GM18861 (cell line): ENCODE data around the gene MLLT3.
A peak's percentile ranks its signal among the peaks of the same experiment; 100 is the strongest.
"Not testable (repeated sequence)": the region's sequence is repeated elsewhere in the genome, so short reads cannot be mapped to it uniquely, and the experiment has no call there.

Experiments
- ATAC-seq: cut with Tn5 transposase; IDR thresholded peaks from one replicate; pipeline ENCODE4 v1.9.1; 2021; ENCODE audit not compliant: unreplicated experiment

The MLLT3 gene

GRCh38 chr9:20599195-20599594, 23.1 kb downstream of the MLLT3 start:
- ATAC-seq: no peak

GRCh38 chr9:20598367-20598766, 23.9 kb downstream of the MLLT3 start:
- ATAC-seq: no peak

- ATAC-seq: no peak
These were observed 24.4 kb downstream of the MLLT3 start for GRCh38 chr9:20597862-20598261.

GRCh38 chr9:20594608-20595007, 27.7 kb downstream of the MLLT3 start:
- ATAC-seq: no peak

- ATAC-seq: no peak
These were observed 28.8 kb downstream of the MLLT3 start for GRCh38 chr9:20593537-20593936.

GRCh38 chr9:20593105-20593504, 29.2 kb downstream of the MLLT3 start:
- ATAC-seq: no peak

- ATAC-seq: no peak
These were observed 29.6 kb downstream of the MLLT3 start for GRCh38 chr9:20592673-20593072.

- ATAC-seq: no peak
These were observed 31.1 kb downstream of the MLLT3 start for GRCh38 chr9:20591223-20591622.

GRCh38 chr9:20584968-20585643, 37.2 kb downstream of the MLLT3 start:
- ATAC-seq: no peak

GRCh38 chr9:20583088-20583487, 39.2 kb downstream of the MLLT3 start:
- ATAC-seq: not testable (repeated sequence)

GRCh38 chr9:20582150-20582549, 40.1 kb downstream of the MLLT3 start:
- peak; percentile 45 for ATAC-seq

GRCh38 chr9:20580673-20581072, 41.6 kb downstream of the MLLT3 start:
- ATAC-seq: no peak

- no peak for ATAC-seq
These were observed 42.6 kb downstream of the MLLT3 start for GRCh38 chr9:20579524-20580314.

- ATAC-seq: no peak
These were observed 49.3 kb downstream of the MLLT3 start for GRCh38 chr9:20573023-20573422.

- peak; percentile 78 for ATAC-seq
These were observed 51.5 kb downstream of the MLLT3 start for GRCh38 chr9:20570756-20571155.

GRCh38 chr9:20570087-20570486, 52.2 kb downstream of the MLLT3 start:
- no peak for ATAC-seq

GRCh38 chr9:20569525-20569924, 52.8 kb downstream of the MLLT3 start:
- ATAC-seq: no peak

- no peak for ATAC-seq
These were observed 53.9 kb downstream of the MLLT3 start for GRCh38 chr9:20568400-20568799.

GRCh38 chr9:20566401-20566800, 55.9 kb downstream of the MLLT3 start:
- ATAC-seq: no peak

- no peak for ATAC-seq
These were observed 57.6 kb downstream of the MLLT3 start for GRCh38 chr9:20564650-20565049.

GRCh38 chr9:20563917-20564316, 58.4 kb downstream of the MLLT3 start:
- no peak for ATAC-seq

- peak; percentile 37 for ATAC-seq
These were observed 60.2 kb downstream of the MLLT3 start for GRCh38 chr9:20562051-20562450.
